Uterus (tissue), 2 donors: ENCODE data around the gene TOR1AIP1.
"Not testable (repeated sequence)": the region's sequence is repeated elsewhere in the genome, so short reads cannot be mapped to it uniquely, and the experiment has no call there.

Source experiments
- POLR2A ChIP-seq, 2 donors: fragments of 450-650 bp; IDR thresholded peaks; one replicate each; pipeline ENCODE4 v1.6.1; 2016; ENCODE audit warnings: antibody characterized with exemption in 2 of 2, mild to moderate bottlenecking in 1 of 2, moderate library complexity in 1 of 2
- TF ChIP-seq, protein P1 (sequence below), 4 experiments: fragments of 200-600 bp in 2 of 4; fragments of 450-650 bp in 2 of 4; sonication (generic) in 2 of 4; IDR thresholded peaks; one replicate each; pipeline ENCODE4 v1.5.1; 2016 to 2019; ENCODE audit warnings: antibody characterized with exemption in 4 of 4, mild to moderate bottlenecking in 2 of 4, moderate library complexity in 1 of 4

DNA sequence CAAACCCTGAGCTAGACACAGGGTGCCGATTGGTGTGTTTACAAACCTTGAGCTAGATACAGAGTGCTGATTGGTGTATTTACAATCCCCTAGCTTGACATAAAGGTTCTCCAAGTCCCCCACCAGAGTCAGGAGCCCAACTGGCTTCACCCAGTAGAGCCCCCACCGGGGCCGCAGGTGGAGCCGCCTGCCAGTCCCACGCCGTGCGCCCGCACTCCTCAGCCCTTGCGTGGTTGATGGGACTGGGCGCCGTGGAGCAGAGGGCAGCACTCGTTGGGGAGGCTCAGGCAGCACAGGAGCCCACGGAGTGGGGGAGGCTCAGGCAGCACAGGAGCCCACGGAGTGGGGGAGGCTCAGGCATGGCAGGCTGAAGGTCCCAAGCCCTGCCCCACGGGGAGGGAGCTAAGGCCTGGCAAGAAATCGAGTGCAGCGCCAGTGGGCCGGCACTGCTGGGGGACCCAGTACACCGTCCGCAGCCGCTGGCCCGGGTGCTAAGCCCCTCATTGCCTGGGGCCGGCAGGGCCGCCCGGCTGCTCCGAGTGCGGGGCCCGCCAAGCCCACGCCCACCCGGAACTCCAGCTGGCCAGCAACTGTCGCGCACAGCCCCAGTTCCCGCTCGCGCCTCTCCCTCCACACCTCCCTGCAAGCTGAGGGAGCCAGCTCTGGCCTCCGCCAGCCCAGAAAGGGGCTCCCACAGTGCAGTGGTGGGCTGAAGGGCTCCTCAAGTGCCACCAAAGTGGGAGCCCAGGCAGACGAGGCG is 45.2 kb upstream of the TOR1AIP1 start:
- TF ChIP-seq, protein P1, sequence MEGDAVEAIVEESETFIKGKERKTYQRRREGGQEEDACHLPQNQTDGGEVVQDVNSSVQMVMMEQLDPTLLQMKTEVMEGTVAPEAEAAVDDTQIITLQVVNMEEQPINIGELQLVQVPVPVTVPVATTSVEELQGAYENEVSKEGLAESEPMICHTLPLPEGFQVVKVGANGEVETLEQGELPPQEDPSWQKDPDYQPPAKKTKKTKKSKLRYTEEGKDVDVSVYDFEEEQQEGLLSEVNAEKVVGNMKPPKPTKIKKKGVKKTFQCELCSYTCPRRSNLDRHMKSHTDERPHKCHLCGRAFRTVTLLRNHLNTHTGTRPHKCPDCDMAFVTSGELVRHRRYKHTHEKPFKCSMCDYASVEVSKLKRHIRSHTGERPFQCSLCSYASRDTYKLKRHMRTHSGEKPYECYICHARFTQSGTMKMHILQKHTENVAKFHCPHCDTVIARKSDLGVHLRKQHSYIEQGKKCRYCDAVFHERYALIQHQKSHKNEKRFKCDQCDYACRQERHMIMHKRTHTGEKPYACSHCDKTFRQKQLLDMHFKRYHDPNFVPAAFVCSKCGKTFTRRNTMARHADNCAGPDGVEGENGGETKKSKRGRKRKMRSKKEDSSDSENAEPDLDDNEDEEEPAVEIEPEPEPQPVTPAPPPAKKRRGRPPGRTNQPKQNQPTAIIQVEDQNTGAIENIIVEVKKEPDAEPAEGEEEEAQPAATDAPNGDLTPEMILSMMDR (IDR thresholded peaks at IDR 0.05) = not testable (repeated sequence)
- not testable (repeated sequence) for TF ChIP-seq POLR2A (IDR thresholded peaks at IDR 0.05)
